ENCODE measurements around the gene CLEC10A.

- TF ChIP-seq CTCF (optimal IDR thresholded peaks at IDR 0.05 in 1 of 3, IDR thresholded peaks at IDR 0.05 in 1 of 3, conservative IDR thresholded peaks at IDR 0.05 in 1 of 3; ENCODE audit: extremely low read depth in 1 of 3, insufficient read depth in 2 of 3, low read length in 3 of 3) (no peak), EZH2 (IDR thresholded peaks at IDR 0.05; ENCODE audit: low read length) (no peak)
Observed at GRCh38 chr17:7102421-7102820, 22.4 kb upstream of the CLEC10A start.
